ENCODE measurements around the gene PLOD1.

PLOD1 gene

DNA sequence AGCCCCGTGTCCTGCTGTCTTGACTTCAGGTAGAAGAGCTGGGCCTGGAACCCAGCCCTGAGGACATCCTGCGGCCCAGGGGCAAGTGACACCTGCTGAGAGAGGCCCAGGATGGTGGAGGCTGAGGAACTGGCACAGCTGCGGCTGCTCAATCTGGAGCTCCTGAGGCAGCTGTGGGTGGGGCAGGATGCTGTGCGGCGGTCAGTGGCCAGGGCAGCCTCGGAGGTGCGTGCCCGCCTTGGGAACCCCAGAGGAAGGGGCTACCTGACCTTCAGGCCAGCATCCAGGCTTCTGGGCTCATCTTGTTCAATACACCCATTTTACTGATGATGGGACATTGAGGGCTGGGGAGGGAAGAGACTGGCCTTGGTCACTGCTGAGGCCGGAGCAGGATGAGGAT is 87.1 kb downstream of the PLOD1 start:
- TF ChIP-seq, protein P1, sequence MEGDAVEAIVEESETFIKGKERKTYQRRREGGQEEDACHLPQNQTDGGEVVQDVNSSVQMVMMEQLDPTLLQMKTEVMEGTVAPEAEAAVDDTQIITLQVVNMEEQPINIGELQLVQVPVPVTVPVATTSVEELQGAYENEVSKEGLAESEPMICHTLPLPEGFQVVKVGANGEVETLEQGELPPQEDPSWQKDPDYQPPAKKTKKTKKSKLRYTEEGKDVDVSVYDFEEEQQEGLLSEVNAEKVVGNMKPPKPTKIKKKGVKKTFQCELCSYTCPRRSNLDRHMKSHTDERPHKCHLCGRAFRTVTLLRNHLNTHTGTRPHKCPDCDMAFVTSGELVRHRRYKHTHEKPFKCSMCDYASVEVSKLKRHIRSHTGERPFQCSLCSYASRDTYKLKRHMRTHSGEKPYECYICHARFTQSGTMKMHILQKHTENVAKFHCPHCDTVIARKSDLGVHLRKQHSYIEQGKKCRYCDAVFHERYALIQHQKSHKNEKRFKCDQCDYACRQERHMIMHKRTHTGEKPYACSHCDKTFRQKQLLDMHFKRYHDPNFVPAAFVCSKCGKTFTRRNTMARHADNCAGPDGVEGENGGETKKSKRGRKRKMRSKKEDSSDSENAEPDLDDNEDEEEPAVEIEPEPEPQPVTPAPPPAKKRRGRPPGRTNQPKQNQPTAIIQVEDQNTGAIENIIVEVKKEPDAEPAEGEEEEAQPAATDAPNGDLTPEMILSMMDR (IDR thresholded peaks at IDR 0.05; ENCODE audit: control insufficient read depth, extremely low read depth, insufficient read depth), result no peak
- no peak overlapping the region for H3K4me3 ChIP-seq (ENCODE audit: low read depth, low read length)

DNA sequence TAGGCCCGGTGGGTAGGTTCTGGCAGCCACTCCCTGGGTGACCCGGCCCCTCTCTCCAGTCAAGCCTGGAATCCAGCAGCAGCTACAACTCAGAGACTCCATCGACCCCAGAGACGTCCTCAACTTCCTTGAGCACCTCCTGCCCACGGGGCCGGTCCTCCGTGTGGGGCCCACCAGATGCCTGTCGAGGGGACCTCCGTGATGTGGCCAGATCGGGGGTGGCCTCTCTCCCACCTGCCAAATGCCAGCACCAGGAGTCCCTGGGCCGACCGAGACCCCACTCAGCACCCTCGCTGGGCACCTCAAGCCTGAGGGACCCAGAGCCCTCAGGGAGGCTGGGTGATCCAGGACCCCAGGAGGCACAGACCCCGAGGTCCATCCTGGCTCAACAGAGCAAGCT is 87.5 kb downstream of the PLOD1 start:
- DNase-seq (ENCODE audit: low read depth), result no peak

More for the DNA sequence above, 87.1 kb downstream of the PLOD1 start:
- no peak for DNase-seq (ENCODE audit: low read depth)

More for the DNA sequence above, 87.5 kb downstream of the PLOD1 start:
- H3K4me3 ChIP-seq (ENCODE audit: low read depth, low read length), result no peak overlapping the region
- TF ChIP-seq, protein P1 (IDR thresholded peaks at IDR 0.05; ENCODE audit: control insufficient read depth, extremely low read depth, insufficient read depth), result no peak
